ENCODE measurements around the gene DSCAM.

GRCh38 chr21:40339050-40339449 lies 507.9 kb downstream of the DSCAM start:
- no peak for TF ChIP-seq EZH2phosphoT487 (IDR thresholded peaks at IDR 0.05)
- no peak for TF ChIP-seq CTCF (IDR thresholded peaks at IDR 0.05)
